Hepatocyte (in vitro differentiated cells): ENCODE results near the gene NUCB1.
"Not testable (repeated sequence)": the region's sequence is repeated elsewhere in the genome, so short reads cannot be mapped to it uniquely, and the experiment has no call there.

Experiments used
- CTCF ChIP-seq: fragments of 200-600 bp; sonication (generic); IDR thresholded peaks from 2 replicates; pipeline ENCODE4 v1.5.1; 2016; ENCODE audit warnings: antibody characterized with exemption, mild to moderate bottlenecking; ENCODE audit not compliant: poor library complexity
- EZH2 ChIP-seq: fragments of 200-600 bp; sonication (generic); IDR thresholded peaks from 2 replicates; pipeline ENCODE4 v1.6.1; 2016; ENCODE audit warnings: antibody characterized with exemption, mild to moderate bottlenecking, borderline replicate concordance
- EZH2phosphoT487 ChIP-seq: fragments of 200-600 bp; sonication (generic); IDR thresholded peaks from one replicate; pipeline ENCODE4 v1.6.1; 2018; ENCODE audit warnings: antibody characterized with exemption, mild to moderate bottlenecking, low read depth, moderate library complexity; ENCODE audit not compliant: unreplicated experiment, severe bottlenecking

- TF ChIP-seq CTCF, EZH2, EZH2phosphoT487: not testable (repeated sequence)
These were observed 9.4 kb downstream of the NUCB1 start for GRCh38 chr19:48909424-48910077.
